ENCODE measurements around the gene AP2A2.

AP2A2 gene

GRCh38 chr11:978781-979180 is 53.1 kb downstream of the AP2A2 start:
- Histone ChIP-seq H3K9me3 (ENCODE audit: control insufficient read depth in 5 of 5, low read length in 5 of 5) (no peaks in the 10 kb centered on the region), H3K4me1 (ENCODE audit: control insufficient read depth in 5 of 5, insufficient read depth in 5 of 5, low read length in 5 of 5) (peaks cover 0 to 22% (median 0%) of the 10 kb centered on the region in 5 donors), H3K27me3 (ENCODE audit: control insufficient read depth in 5 of 5, insufficient read depth in 4 of 5, low read length in 5 of 5) (no peaks in the 10 kb centered on the region), H3K4me3 (ENCODE audit: low read depth in 1 of 5, low read length in 5 of 5) (no peak overlapping the region), H3K9ac (ENCODE audit: low read length in 5 of 5) (no peak overlapping the region), H3K36me3 (ENCODE audit: control insufficient read depth in 5 of 5, insufficient read depth in 5 of 5, low read length in 5 of 5) (peaks cover 0 to 82% (median 55%) of the 10 kb centered on the region in 5 donors), H3K27ac (ENCODE audit: low read depth, low read length) (no peak overlapping the region)

GRCh38 chr11:980438-981357 is 55.0 kb downstream of the AP2A2 start:
- H3K9ac ChIP-seq (ENCODE audit: low read length in 5 of 5), result no peak overlapping the region

GRCh38 chr11:981764-982163 is 56.1 kb downstream of the AP2A2 start:
- Histone ChIP-seq H3K9me3 (ENCODE audit: control insufficient read depth in 5 of 5, low read length in 5 of 5) (no peaks in the 10 kb centered on the region), H3K4me1 (ENCODE audit: control insufficient read depth in 5 of 5, insufficient read depth in 5 of 5, low read length in 5 of 5) (peaks cover 0 to 14% (median 1%) of the 10 kb centered on the region in 5 donors), H3K36me3 (ENCODE audit: control insufficient read depth in 5 of 5, insufficient read depth in 5 of 5, low read length in 5 of 5) (peaks cover 0 to 83% (median 69%) of the 10 kb centered on the region in 5 donors), H3K27ac (ENCODE audit: low read depth, low read length) (no peak overlapping the region), H3K27me3 (ENCODE audit: control insufficient read depth in 5 of 5, insufficient read depth in 4 of 5, low read length in 5 of 5) (no peaks in the 10 kb centered on the region), H3K9ac (ENCODE audit: low read length in 5 of 5) (no peak overlapping the region), H3K4me3 (ENCODE audit: low read depth in 1 of 5, low read length in 5 of 5) (no peak overlapping the region)

More at GRCh38 chr11:980438-981357, 55.0 kb downstream of the AP2A2 start:
- Histone ChIP-seq H3K27ac (ENCODE audit: low read depth, low read length) (no peak overlapping the region), H3K9me3 (ENCODE audit: control insufficient read depth in 5 of 5, low read length in 5 of 5) (no peaks in the 10 kb centered on the region), H3K4me3 (ENCODE audit: low read depth in 1 of 5, low read length in 5 of 5) (no peak overlapping the region), H3K4me1 (ENCODE audit: control insufficient read depth in 5 of 5, insufficient read depth in 5 of 5, low read length in 5 of 5) (peaks cover 0 to 22% (median 0%) of the 10 kb centered on the region in 5 donors), H3K27me3 (ENCODE audit: control insufficient read depth in 5 of 5, insufficient read depth in 4 of 5, low read length in 5 of 5) (no peaks in the 10 kb centered on the region), H3K36me3 (ENCODE audit: control insufficient read depth in 5 of 5, insufficient read depth in 5 of 5, low read length in 5 of 5) (peaks cover 0 to 82% (median 64%) of the 10 kb centered on the region in 5 donors)

GRCh38 chr11:984546-984945 is 58.9 kb downstream of the AP2A2 start:
- Histone ChIP-seq H3K9ac (ENCODE audit: low read length in 5 of 5) (no peak overlapping the region), H3K27me3 (ENCODE audit: control insufficient read depth in 5 of 5, insufficient read depth in 4 of 5, low read length in 5 of 5) (no peaks in the 10 kb centered on the region), H3K4me3 (ENCODE audit: low read depth in 1 of 5, low read length in 5 of 5) (no peak overlapping the region), H3K36me3 (ENCODE audit: control insufficient read depth in 5 of 5, insufficient read depth in 5 of 5, low read length in 5 of 5) (peaks cover 0 to 81% (median 71%) of the 10 kb centered on the region in 5 donors), H3K27ac (ENCODE audit: low read depth, low read length) (no peak overlapping the region), H3K4me1 (ENCODE audit: control insufficient read depth in 5 of 5, insufficient read depth in 5 of 5, low read length in 5 of 5) (peaks cover 0 to 11% (median 0%) of the 10 kb centered on the region in 5 donors), H3K9me3 (ENCODE audit: control insufficient read depth in 5 of 5, low read length in 5 of 5) (no peaks in the 10 kb centered on the region)

GRCh38 chr11:985406-985805 is 59.7 kb downstream of the AP2A2 start:
- Histone ChIP-seq H3K4me3 (ENCODE audit: low read depth in 1 of 5, low read length in 5 of 5) (no peak overlapping the region), H3K9me3 (ENCODE audit: control insufficient read depth in 5 of 5, low read length in 5 of 5) (no peaks in the 10 kb centered on the region), H3K27me3 (ENCODE audit: control insufficient read depth in 5 of 5, insufficient read depth in 4 of 5, low read length in 5 of 5) (no peaks in the 10 kb centered on the region), H3K27ac (ENCODE audit: low read depth, low read length) (no peak overlapping the region), H3K4me1 (ENCODE audit: control insufficient read depth in 5 of 5, insufficient read depth in 5 of 5, low read length in 5 of 5) (peaks cover 0 to 7% (median 0%) of the 10 kb centered on the region in 5 donors), H3K36me3 (ENCODE audit: control insufficient read depth in 5 of 5, insufficient read depth in 5 of 5, low read length in 5 of 5) (peaks cover 0 to 87% (median 80%) of the 10 kb centered on the region in 5 donors), H3K9ac (ENCODE audit: low read length in 5 of 5) (no peak overlapping the region)

GRCh38 chr11:985848-986247 is 60.2 kb downstream of the AP2A2 start:
- H3K36me3 ChIP-seq (ENCODE audit: control insufficient read depth in 5 of 5, insufficient read depth in 5 of 5, low read length in 5 of 5), result peaks cover 0 to 84% (median 78%) of the 10 kb centered on the region in 5 donors

GRCh38 chr11:986270-986951 is 60.7 kb downstream of the AP2A2 start:
- H3K27me3 ChIP-seq (ENCODE audit: control insufficient read depth in 5 of 5, insufficient read depth in 4 of 5, low read length in 5 of 5), result no peaks in the 10 kb centered on the region
- H3K9me3 ChIP-seq (ENCODE audit: control insufficient read depth in 5 of 5, low read length in 5 of 5), result no peaks in the 10 kb centered on the region
- no peak overlapping the region for H3K9ac ChIP-seq (ENCODE audit: low read length in 5 of 5)
- H3K4me1 ChIP-seq (ENCODE audit: control insufficient read depth in 5 of 5, insufficient read depth in 5 of 5, low read length in 5 of 5), result peaks cover 0 to 7% (median 0%) of the 10 kb centered on the region in 5 donors
- H3K4me3 ChIP-seq (ENCODE audit: low read depth in 1 of 5, low read length in 5 of 5), result no peak overlapping the region
- H3K27ac ChIP-seq (ENCODE audit: low read depth, low read length), result no peak overlapping the region
- peaks cover 0 to 84% (median 77%) of the 10 kb centered on the region in 5 donors for H3K36me3 ChIP-seq (ENCODE audit: control insufficient read depth in 5 of 5, insufficient read depth in 5 of 5, low read length in 5 of 5)

More at GRCh38 chr11:985848-986247, 60.2 kb downstream of the AP2A2 start:
- H3K9ac ChIP-seq (ENCODE audit: low read length in 5 of 5), result no peak overlapping the region
- H3K4me3 ChIP-seq (ENCODE audit: low read depth in 1 of 5, low read length in 5 of 5), result no peak overlapping the region
- H3K27me3 ChIP-seq (ENCODE audit: control insufficient read depth in 5 of 5, insufficient read depth in 4 of 5, low read length in 5 of 5), result no peaks in the 10 kb centered on the region
- H3K27ac ChIP-seq (ENCODE audit: low read depth, low read length), result no peak overlapping the region
- H3K9me3 ChIP-seq (ENCODE audit: control insufficient read depth in 5 of 5, low read length in 5 of 5), result no peaks in the 10 kb centered on the region
- H3K4me1 ChIP-seq (ENCODE audit: control insufficient read depth in 5 of 5, insufficient read depth in 5 of 5, low read length in 5 of 5), result peaks cover 0 to 7% (median 0%) of the 10 kb centered on the region in 5 donors

GRCh38 chr11:986952-987305 is 61.3 kb downstream of the AP2A2 start:
- Histone ChIP-seq H3K9ac (ENCODE audit: low read length in 5 of 5) (no peak overlapping the region), H3K4me1 (ENCODE audit: control insufficient read depth in 5 of 5, insufficient read depth in 5 of 5, low read length in 5 of 5) (peaks cover 0 to 7% (median 0%) of the 10 kb centered on the region in 5 donors), H3K27ac (ENCODE audit: low read depth, low read length) (no peak overlapping the region), H3K9me3 (ENCODE audit: control insufficient read depth in 5 of 5, low read length in 5 of 5) (no peaks in the 10 kb centered on the region), H3K36me3 (ENCODE audit: control insufficient read depth in 5 of 5, insufficient read depth in 5 of 5, low read length in 5 of 5) (peaks cover 0 to 82% (median 73%) of the 10 kb centered on the region in 5 donors), H3K27me3 (ENCODE audit: control insufficient read depth in 5 of 5, insufficient read depth in 4 of 5, low read length in 5 of 5) (no peaks in the 10 kb centered on the region), H3K4me3 (ENCODE audit: low read depth in 1 of 5, low read length in 5 of 5) (no peak overlapping the region)

GRCh38 chr11:987671-988070 is 62.0 kb downstream of the AP2A2 start:
- Histone ChIP-seq H3K36me3 (ENCODE audit: control insufficient read depth in 5 of 5, insufficient read depth in 5 of 5, low read length in 5 of 5) (peaks cover 0 to 85% (median 78%) of the 10 kb centered on the region in 5 donors), H3K9me3 (ENCODE audit: control insufficient read depth in 5 of 5, low read length in 5 of 5) (no peaks in the 10 kb centered on the region), H3K4me3 (ENCODE audit: low read depth in 1 of 5, low read length in 5 of 5) (no peak overlapping the region), H3K4me1 (ENCODE audit: control insufficient read depth in 5 of 5, insufficient read depth in 5 of 5, low read length in 5 of 5) (peaks cover 0 to 7% (median 0%) of the 10 kb centered on the region in 5 donors), H3K9ac (ENCODE audit: low read length in 5 of 5) (no peak overlapping the region), H3K27me3 (ENCODE audit: control insufficient read depth in 5 of 5, insufficient read depth in 4 of 5, low read length in 5 of 5) (no peaks in the 10 kb centered on the region), H3K27ac (ENCODE audit: low read depth, low read length) (no peak overlapping the region)

- H3K27ac ChIP-seq (ENCODE audit: low read depth, low read length), result no peak overlapping the region
- H3K36me3 ChIP-seq (ENCODE audit: control insufficient read depth in 5 of 5, insufficient read depth in 5 of 5, low read length in 5 of 5), result peaks cover 0 to 91% (median 84%) of the 10 kb centered on the region in 5 donors
- no peak overlapping the region for H3K4me3 ChIP-seq (ENCODE audit: low read depth in 1 of 5, low read length in 5 of 5)
- no peak overlapping the region for H3K9ac ChIP-seq (ENCODE audit: low read length in 5 of 5)
- H3K4me1 ChIP-seq (ENCODE audit: control insufficient read depth in 5 of 5, insufficient read depth in 5 of 5, low read length in 5 of 5), result peaks cover 0 to 7% (median 0%) of the 10 kb centered on the region in 5 donors
- no peaks in the 10 kb centered on the region for H3K9me3 ChIP-seq (ENCODE audit: control insufficient read depth in 5 of 5, low read length in 5 of 5)
- no peaks in the 10 kb centered on the region for H3K27me3 ChIP-seq (ENCODE audit: control insufficient read depth in 5 of 5, insufficient read depth in 4 of 5, low read length in 5 of 5)
Measured at GRCh38 chr11:990101-990500, 64.4 kb downstream of the AP2A2 start.

Measured in subcutaneous abdominal adipose tissue (tissue), 5 donors.